Measurements from ENCODE around the gene DDI1.

Gene DDI1

GRCh38 chr11:104073950-104074705 is 37.7 kb downstream of the DDI1 start:
- no peak overlapping the region for H3K4me3 ChIP-seq (replicated peaks; ENCODE audit: low read depth, low read length)
- DNase-seq (ENCODE audit: low read depth): no peak
- TF ChIP-seq CTCF (IDR thresholded peaks at IDR 0.05; ENCODE audit: low read length, missing control alignments): no peak

- no peak for TF ChIP-seq CTCF (IDR thresholded peaks at IDR 0.05; ENCODE audit: low read length, missing control alignments)
- no peak overlapping the region for H3K4me3 ChIP-seq (replicated peaks; ENCODE audit: low read depth, low read length)
- no peak for DNase-seq (ENCODE audit: low read depth)
Measured at GRCh38 chr11:104075091-104075490, 38.7 kb downstream of the DDI1 start.

GRCh38 chr11:104075706-104076105 is 39.3 kb downstream of the DDI1 start:
- TF ChIP-seq CTCF (IDR thresholded peaks at IDR 0.05; ENCODE audit: low read length, missing control alignments): no peak
- no peak overlapping the region for H3K4me3 ChIP-seq (replicated peaks; ENCODE audit: low read depth, low read length)
- DNase-seq (ENCODE audit: low read depth): no peak

GRCh38 chr11:104076455-104076854 is 40.0 kb downstream of the DDI1 start:
- no peak for TF ChIP-seq CTCF (IDR thresholded peaks at IDR 0.05; ENCODE audit: low read length, missing control alignments)
- no peak overlapping the region for H3K4me3 ChIP-seq (replicated peaks; ENCODE audit: low read depth, low read length)
- DNase-seq (ENCODE audit: low read depth): no peak

GRCh38 chr11:104078245-104078644 is 41.8 kb downstream of the DDI1 start:
- no peak for TF ChIP-seq CTCF (IDR thresholded peaks at IDR 0.05; ENCODE audit: low read length, missing control alignments)
- no peak for DNase-seq (ENCODE audit: low read depth)
- no peak overlapping the region for H3K4me3 ChIP-seq (replicated peaks; ENCODE audit: low read depth, low read length)

- no peak for DNase-seq (ENCODE audit: low read depth)
- no peak overlapping the region for H3K4me3 ChIP-seq (replicated peaks; ENCODE audit: low read depth, low read length)
- no peak for TF ChIP-seq CTCF (IDR thresholded peaks at IDR 0.05; ENCODE audit: low read length, missing control alignments)
Measured at GRCh38 chr11:104078995-104079394, 42.6 kb downstream of the DDI1 start.

- no peak for TF ChIP-seq CTCF (IDR thresholded peaks at IDR 0.05; ENCODE audit: low read length, missing control alignments)
- H3K4me3 ChIP-seq (replicated peaks; ENCODE audit: low read depth, low read length): no peak overlapping the region
- DNase-seq (ENCODE audit: low read depth): no peak
Measured at GRCh38 chr11:104086621-104087020, 50.2 kb downstream of the DDI1 start.

All from fibroblast of pulmonary artery (primary cell).